Natural killer cell (primary cell): Measurements from ENCODE around the gene BCOR. TPM values are rescaled to one million over a fixed set of nuclear protein-coding genes. Genes with fewer than 3 reads are reported as not detected.

Source experiments
- ATAC-seq, 3 donors: fragments of 150-1000 bp in 2 of 3; fragments of 200-7000 bp in 1 of 3; cut with Tn5 transposase; 1 replicate in 1 of 3; 2 replicates in 2 of 3; pipeline ENCODE4 v1.10.0; 2021; ENCODE audit warnings: mild to moderate bottlenecking in 2 of 3, moderate library complexity in 2 of 3
- DNase-seq, 2 donors: peaks; one replicate each; pipeline versions ENCODE4 v3.0.0 to v3.0.0-alpha.2; 2013 to 2021; ENCODE audit warnings: mixed read lengths in 1 of 2
- H3K27ac ChIP-seq: one replicate; pipeline ENCODE4 v1.5.1; 2013; ENCODE audit warnings: mild to moderate bottlenecking, low read length
- H3K27me3 ChIP-seq: one replicate; pipeline ENCODE4 v1.6.1; 2013; ENCODE audit warnings: low read length; ENCODE audit not compliant: control insufficient read depth, insufficient read depth
- H3K36me3 ChIP-seq: one replicate; pipeline ENCODE4 v1.6.1; 2013; ENCODE audit warnings: low read length; ENCODE audit not compliant: control insufficient read depth, insufficient read depth
- H3K4me1 ChIP-seq: one replicate; pipeline ENCODE4 v1.6.1; 2013; ENCODE audit warnings: low read length; ENCODE audit not compliant: control insufficient read depth, insufficient read depth
- H3K4me3 ChIP-seq: one replicate; pipeline ENCODE4 v1.5.1; 2013; ENCODE audit warnings: low read length
- H3K9me3 ChIP-seq: one replicate; pipeline ENCODE4 v1.6.1; 2013; ENCODE audit warnings: low read length; ENCODE audit not compliant: control insufficient read depth, insufficient read depth
- H3K27ac Mint-ChIP-seq, 2 donors: one replicate each; pipeline ENCODE4 v1.8.0; 2022; ENCODE audit warnings: mild to moderate bottlenecking in 2 of 2, mixed read lengths in 2 of 2, moderate library complexity in 1 of 2
- H3K27me3 Mint-ChIP-seq, 2 donors: one replicate each; pipeline ENCODE4 v1.8.0; 2022; ENCODE audit warnings: low read depth in 2 of 2, mixed read lengths in 2 of 2
- H3K36me3 Mint-ChIP-seq: one replicate; pipeline ENCODE4 v1.8.0; 2022; ENCODE audit warnings: mixed read lengths
- H3K4me1 Mint-ChIP-seq, 2 donors: one replicate each; pipeline ENCODE4 v1.8.0; 2022; ENCODE audit warnings: mixed read lengths in 2 of 2
- H3K4me3 Mint-ChIP-seq: one replicate; pipeline ENCODE4 v1.8.0; 2022; ENCODE audit warnings: mild to moderate bottlenecking, moderate library complexity, mixed read lengths
- H3K9me3 Mint-ChIP-seq, 2 donors: one replicate each; pipeline ENCODE4 v1.8.0; 2022; ENCODE audit warnings: mixed read lengths in 2 of 2
- WGBS: methylation state at CpG from one replicate; pipeline ENCODE4 v1.1.7; 2013; ENCODE audit warnings: missing lambda C conversion rate; ENCODE audit not compliant: insufficient coverage; 5-methylcytosine and 5-hydroxymethylcytosine counted together
- intact Hi-C: fragments of 100-400 bp; cut with micrococcal nuclease; formaldehyde crosslinking; loops from one replicate; pipeline ENCODE4 v1.14.2; 2022
- total RNA-seq, 4 donors: library from RNA; stranded (reverse); fragments of 120-200 nt in 1 of 4; gene quantifications; one replicate each; pipeline versions ENCODE4 v1.2.3 to v1.2.4, GENCODE V29; 2013 to 2022
- TF ChIP-seq, protein P1 (sequence below): fragments of 200-600 bp; IDR thresholded peaks from one replicate; pipeline ENCODE4 v1.8.0; 2022; ENCODE audit warnings: antibody characterized with exemption

BCOR gene
- total RNA-seq, 3 donors from 2014 or later (not counting 1 experiment from before 2014, with no cell fraction given): 20.0 to 35.2 (median 29.2) TPM

DNA sequence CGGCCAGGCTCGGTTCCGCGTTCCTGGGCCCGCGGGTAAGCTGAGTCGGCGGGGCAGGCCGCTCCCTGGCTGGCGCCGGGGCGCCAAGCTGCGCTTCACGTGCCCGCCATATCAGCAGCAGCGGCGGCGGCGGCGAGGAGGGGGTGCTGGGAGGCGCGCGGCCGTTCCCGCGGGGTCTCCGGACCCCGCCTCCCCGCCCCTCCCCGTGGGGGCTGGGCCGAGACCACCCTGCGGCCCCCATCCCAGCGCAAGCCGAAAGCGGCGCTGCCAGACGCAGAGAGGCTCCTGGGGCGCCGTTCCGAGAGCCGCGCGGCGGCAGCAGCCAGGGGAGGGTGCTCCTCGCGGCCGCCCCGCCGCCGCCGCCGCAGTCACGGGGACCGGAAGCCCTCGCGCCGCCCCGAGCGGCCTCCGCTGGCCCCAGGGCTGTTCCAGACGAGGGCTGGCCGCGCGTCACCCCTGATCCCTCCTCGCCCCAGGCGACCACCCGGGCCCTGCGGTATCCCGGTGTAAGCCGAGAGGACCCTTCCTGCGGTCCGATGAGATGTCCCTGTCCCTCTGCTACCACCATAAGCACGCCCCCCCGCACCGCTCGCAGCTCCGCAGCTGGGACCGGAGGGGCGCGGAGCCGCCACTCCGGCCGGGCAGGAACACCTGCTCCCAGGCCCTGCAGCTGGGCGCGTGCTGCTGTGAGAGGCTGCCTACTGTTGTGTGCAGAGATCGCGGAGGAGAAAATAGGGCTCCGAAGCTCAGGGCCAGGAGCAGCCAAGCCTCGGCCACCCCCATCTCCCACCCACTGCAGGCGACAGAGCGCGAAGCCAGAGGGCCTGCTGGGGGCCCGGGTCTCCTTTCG, 7.5 kb upstream of the BCOR start:
- DNase-seq (peak in 1 of 2 donors; percentile 55), ATAC-seq (peak; percentile 41 to 71 (median 64))
- Mint-ChIP-seq H3K4me1 (peaks cover 0 to 7% of the 10 kb centered on the region in 2 donors), H3K27ac (peak overlapping the region in 1 of 2 donors; percentile 29), H3K27me3 (peaks cover 3 to 7% of the 10 kb centered on the region in 2 donors), H3K4me3 (peak overlapping the region; percentile 75), H3K9me3 (no peaks in the 10 kb centered on the region), H3K36me3 (no peaks in the 10 kb centered on the region)
- WGBS: under 1% methylated on average over 94 of the region's 94 CpGs
- Histone ChIP-seq H3K4me3 (peak overlapping the region; percentile 53), H3K9me3 (no peaks in the 10 kb centered on the region), H3K27ac (peak overlapping the region; percentile 19), H3K27me3 (peaks cover 4% of the 10 kb centered on the region), H3K4me1 (peaks cover 39% of the 10 kb centered on the region), H3K36me3 (no peaks in the 10 kb centered on the region)
- TF ChIP-seq, protein P1, sequence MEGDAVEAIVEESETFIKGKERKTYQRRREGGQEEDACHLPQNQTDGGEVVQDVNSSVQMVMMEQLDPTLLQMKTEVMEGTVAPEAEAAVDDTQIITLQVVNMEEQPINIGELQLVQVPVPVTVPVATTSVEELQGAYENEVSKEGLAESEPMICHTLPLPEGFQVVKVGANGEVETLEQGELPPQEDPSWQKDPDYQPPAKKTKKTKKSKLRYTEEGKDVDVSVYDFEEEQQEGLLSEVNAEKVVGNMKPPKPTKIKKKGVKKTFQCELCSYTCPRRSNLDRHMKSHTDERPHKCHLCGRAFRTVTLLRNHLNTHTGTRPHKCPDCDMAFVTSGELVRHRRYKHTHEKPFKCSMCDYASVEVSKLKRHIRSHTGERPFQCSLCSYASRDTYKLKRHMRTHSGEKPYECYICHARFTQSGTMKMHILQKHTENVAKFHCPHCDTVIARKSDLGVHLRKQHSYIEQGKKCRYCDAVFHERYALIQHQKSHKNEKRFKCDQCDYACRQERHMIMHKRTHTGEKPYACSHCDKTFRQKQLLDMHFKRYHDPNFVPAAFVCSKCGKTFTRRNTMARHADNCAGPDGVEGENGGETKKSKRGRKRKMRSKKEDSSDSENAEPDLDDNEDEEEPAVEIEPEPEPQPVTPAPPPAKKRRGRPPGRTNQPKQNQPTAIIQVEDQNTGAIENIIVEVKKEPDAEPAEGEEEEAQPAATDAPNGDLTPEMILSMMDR: no peak
- intact Hi-C loops: loop anchor here (2.0 to 5.0 kb wide), 4 partner anchors 42 to 93 kb away; no protein-coding TSS in a partner anchor

DNA sequence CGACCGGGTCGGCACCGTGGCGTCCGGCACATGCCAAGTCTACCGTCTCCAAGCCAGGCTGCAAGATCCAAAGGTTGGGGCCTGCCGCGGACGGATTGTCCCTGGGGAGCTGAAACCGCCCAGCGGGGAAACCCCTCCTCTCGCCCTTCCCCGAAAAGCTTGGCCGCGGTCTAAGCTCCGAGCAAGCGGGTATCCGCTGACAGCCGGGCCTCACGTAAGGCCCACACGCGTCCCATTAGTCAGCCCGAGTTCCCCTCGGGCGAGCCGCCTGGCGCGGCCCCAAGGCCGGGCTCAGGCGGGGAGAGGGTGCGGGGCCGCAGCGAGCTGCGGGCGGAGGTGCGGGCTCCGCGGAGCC, 6.8 kb upstream of the BCOR start:
- no peaks in the 10 kb centered on the region for H3K36me3 Mint-ChIP-seq
- peaks cover 4% of the 10 kb centered on the region for H3K27me3 ChIP-seq
- DNase-seq: peak in 1 of 2 donors; percentile 56
- H3K27me3 Mint-ChIP-seq: peaks cover 3 to 7% of the 10 kb centered on the region in 2 donors
- TF ChIP-seq, protein P1: no peak
- peaks cover 44% of the 10 kb centered on the region for H3K4me1 ChIP-seq
- no peak overlapping the region for H3K27ac Mint-ChIP-seq
- H3K4me3 Mint-ChIP-seq: peak overlapping the region; percentile 42
- WGBS: 7% methylated on average over 37 of the region's 39 CpGs
- no peak overlapping the region for H3K4me3 ChIP-seq
- H3K36me3 ChIP-seq: no peaks in the 10 kb centered on the region
- H3K4me1 Mint-ChIP-seq: peaks cover 5 to 12% of the 10 kb centered on the region in 2 donors
- H3K9me3 ChIP-seq: no peaks in the 10 kb centered on the region
- peak; percentile 41 to 61 (median 56) for ATAC-seq
- no peaks in the 10 kb centered on the region for H3K9me3 Mint-ChIP-seq
- intact Hi-C loops: loop anchor here (2.0 kb wide), 1 partner anchor 64 kb away; no protein-coding TSS in a partner anchor
- H3K27ac ChIP-seq: no peak overlapping the region

DNA sequence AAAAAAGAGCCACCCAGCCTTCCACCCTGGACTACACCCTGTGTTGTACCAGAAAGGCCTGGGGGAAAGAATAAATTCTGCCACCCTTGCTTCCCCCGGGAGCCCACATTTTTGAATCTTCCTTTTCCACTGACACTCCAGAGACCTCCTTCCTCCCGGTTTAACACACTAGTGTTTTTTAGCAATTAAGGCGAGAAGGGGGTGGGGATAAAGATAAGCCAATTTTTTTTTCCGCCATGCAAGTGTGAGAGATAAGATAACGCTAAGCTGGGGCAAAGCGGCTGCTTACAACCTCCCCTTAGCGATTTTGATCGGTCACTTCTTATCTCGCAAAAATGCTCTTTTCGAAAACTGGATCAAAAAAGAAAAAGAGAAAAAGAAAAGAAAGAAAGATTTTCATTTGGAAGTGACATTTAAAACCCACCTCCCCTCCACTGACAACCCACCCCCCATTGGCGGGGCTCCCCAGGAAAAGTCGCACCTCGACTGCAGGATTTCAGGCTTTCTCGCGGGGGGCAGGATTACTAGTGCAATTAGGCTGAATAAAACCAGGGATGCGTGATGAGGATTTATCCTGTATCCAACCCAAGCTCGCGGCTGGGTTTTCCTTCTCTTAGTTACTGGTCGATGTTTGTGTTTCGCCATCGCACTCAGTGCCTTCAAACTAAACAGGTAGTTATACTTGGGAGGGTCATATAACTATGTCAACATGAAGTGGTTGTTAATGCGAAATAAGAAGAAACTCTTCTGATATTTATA, 6.0 kb upstream of the BCOR start:
- DNase-seq (no peak), ATAC-seq (no peak)
- peak overlapping the region; percentile 42 for H3K4me3 Mint-ChIP-seq
- H3K27me3 Mint-ChIP-seq: peaks cover 3 to 7% of the 10 kb centered on the region in 2 donors
- TF ChIP-seq, protein P1: no peak
- no peaks in the 10 kb centered on the region for H3K9me3 Mint-ChIP-seq
- H3K4me1 ChIP-seq: peaks cover 49% of the 10 kb centered on the region
- no peaks in the 10 kb centered on the region for H3K9me3 ChIP-seq
- no peak overlapping the region for H3K4me3 ChIP-seq
- intact Hi-C loops: loop anchor here (2.0 kb wide), 1 partner anchor 65 kb away; no protein-coding TSS in a partner anchor
- H3K36me3 Mint-ChIP-seq: no peaks in the 10 kb centered on the region
- WGBS: 98% methylated on average over 12 of the region's 22 CpGs
- peaks cover 6 to 14% of the 10 kb centered on the region in 2 donors for H3K4me1 Mint-ChIP-seq
- H3K27ac Mint-ChIP-seq: no peak overlapping the region
- H3K36me3 ChIP-seq: no peaks in the 10 kb centered on the region
- H3K27ac ChIP-seq: no peak overlapping the region
- peaks cover 4% of the 10 kb centered on the region for H3K27me3 ChIP-seq
